ENCODE measurements around the gene PRSS27.
"Not testable (repeated sequence)": the region's sequence is repeated elsewhere in the genome, so short reads cannot be mapped to it uniquely, and the experiment has no call there.

The PRSS27 gene

DNA sequence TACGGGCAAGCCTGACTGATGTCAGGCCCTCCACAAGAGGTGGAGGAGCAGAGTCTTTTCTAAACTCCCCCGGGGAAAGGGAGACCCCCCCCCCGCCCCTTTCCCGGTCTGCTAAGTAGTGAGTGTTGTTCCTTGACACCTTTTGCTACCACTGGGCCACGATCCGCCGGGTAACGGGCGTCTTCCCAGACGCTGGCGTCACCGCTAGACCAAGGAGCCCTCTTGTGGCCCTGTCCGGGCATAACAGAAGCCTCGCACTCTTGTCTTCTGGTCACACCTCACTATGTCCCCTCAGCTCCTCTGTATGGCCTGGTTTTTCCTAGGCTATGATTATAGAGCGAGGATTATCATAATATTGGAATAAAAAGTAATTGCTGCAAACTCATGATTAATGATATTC, 50.0 kb downstream of the PRSS27 start:
- DNase-seq: peak; percentile 54

DNA sequence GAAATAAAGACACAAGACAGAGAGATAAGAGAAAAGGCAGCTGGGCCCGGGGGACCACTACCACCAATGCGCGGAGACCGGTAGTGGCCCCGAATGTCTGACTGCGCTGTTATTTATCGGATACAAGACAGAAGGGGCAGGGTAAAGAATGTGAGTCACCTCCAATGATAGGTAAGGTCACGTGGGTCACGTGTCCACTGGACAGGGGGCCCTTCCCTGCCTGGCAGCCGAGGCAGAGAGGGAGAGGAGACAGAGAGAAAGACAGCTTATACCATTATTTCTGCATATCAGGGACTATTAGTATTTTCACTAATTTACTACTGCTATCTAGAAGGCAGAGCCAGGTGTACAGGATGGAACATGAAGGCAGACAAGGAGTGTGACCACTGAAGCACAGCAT, 50.4 kb downstream of the PRSS27 start:
- not testable (repeated sequence) for DNase-seq

DNA sequence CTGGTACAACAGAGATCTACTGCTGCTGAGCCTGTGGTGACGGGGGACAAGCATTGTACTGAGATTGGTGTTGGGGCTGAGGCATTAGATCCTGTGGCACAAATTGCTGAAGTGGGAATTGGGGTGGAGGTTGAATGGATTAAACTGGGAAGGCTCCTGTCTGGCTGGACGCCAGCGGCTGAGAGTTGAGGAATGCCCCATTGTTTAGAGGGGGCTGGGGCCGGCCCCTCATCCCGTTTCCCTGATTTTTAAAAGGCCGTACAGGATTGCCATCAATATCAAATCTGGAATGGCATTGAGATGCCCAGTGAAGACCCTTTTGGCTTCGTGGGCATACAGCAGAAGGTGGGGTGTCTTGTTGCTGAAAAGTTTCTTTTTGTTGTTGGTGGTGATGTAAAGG, 53.4 kb downstream of the PRSS27 start:
- not testable (repeated sequence) for DNase-seq

DNA sequence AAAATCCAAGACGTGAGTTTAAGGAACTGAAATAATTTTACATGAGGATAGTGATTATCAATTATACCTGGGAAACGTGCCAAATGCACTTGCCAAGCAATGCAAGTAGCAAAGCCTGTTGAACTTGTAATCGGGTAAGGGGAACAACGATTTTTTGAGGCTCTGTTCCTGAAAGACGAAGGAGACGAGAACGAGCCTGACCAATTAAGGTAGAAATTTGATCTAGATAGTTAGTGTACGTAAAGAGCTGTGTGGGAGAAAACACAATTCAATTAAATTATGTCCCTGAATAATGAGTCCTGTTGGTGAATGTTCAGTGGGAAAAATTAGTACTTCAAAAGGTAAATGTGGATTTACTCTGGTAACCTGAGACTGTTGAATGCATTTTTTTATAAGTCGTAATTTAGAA, 55.4 kb downstream of the PRSS27 start:
- no peak for DNase-seq

DNA sequence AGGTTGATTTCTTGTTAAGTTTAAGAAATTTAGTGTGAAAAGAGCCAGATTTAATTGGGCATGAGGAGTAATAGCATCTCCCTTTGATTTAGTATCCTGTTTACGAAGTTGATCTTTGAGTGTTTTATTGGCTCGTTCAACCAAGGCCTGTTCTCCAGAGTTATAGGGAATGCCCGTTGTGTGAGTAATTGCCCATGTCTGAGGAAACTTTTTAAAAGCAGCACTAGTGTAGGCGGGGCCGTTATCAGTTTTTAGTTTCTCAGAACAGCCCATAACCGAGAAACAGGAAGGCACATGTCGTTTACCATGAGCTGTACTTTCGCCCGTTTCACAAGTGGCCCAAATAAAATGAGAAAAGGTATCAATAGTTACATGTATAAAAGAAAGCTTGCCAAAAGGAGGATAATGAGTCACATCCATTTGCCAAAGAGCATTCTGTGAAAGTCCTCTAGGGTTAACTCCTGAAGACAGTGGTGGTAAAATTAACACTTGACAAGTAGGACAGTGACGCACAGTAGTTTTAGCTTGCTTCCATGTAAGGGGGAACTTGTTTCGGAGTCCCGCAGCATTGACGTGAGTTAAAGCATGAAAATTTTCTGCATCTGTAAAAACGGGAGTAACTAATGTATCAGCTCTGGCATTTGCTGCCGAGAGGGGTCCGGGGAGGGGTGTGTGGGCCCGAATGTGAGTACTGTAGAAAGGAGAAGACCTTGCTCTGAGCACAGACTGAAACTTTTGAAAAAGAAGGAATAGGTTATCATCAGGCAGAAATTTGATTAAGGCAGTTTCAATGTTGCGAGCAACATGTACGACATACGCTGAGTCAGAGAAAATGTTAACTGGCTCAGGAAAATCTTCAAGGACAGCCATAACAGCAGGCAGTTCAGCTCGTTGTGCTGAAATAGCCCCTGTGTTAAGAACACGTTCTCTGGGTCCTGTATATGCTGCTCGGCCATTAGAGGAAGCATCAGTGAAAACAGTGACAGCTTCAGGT, 56.2 kb downstream of the PRSS27 start:
- DNase-seq: no peak
